Measurements from ENCODE around the gene LONP1. TPM values are rescaled to one million over a fixed set of nuclear protein-coding genes. Genes with fewer than 3 reads are reported as not detected.

LONP1 gene
- total RNA-seq, 2 donors from 2014 or later = 52.8 to 82.8 TPM

DNA sequence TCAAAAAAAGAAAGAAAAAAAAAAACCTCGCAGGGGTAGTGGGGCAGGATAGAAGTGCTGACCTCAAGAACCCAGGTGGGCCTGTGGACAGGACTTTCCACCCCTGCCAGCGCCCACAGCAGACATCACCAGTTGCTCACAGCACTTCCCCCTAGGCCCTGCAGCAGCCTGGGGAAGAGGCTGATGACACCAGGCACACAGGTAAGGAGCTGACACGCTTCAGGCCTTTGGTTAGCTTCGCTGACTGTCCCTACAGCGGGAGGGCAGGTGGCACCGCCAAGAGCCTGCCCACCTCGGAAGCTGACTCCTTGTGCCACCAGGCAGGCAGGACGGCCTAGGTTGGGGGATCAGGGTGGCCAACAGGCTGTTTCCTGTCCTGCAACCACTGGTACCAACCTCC is 8.9 kb downstream of the LONP1 start:
- H3K4me3 ChIP-seq = no peak overlapping the region
- no peaks in the 10 kb centered on the region for H3K9me3 ChIP-seq
- H3K36me3 ChIP-seq = peaks cover 48% of the 10 kb centered on the region
- no peak overlapping the region for H3K27ac ChIP-seq
- ATAC-seq (ENCODE audit: insufficient number of reproducible peaks, low FRiP score, low read depth) (no peak), DNase-seq (ENCODE audit: low spot score) (no peak)
- H3K4me1 ChIP-seq (ENCODE audit: control insufficient read depth in 1 of 2, low read depth in 2 of 2) = no peaks in the 10 kb centered on the region
- TF ChIP-seq, protein P1, sequence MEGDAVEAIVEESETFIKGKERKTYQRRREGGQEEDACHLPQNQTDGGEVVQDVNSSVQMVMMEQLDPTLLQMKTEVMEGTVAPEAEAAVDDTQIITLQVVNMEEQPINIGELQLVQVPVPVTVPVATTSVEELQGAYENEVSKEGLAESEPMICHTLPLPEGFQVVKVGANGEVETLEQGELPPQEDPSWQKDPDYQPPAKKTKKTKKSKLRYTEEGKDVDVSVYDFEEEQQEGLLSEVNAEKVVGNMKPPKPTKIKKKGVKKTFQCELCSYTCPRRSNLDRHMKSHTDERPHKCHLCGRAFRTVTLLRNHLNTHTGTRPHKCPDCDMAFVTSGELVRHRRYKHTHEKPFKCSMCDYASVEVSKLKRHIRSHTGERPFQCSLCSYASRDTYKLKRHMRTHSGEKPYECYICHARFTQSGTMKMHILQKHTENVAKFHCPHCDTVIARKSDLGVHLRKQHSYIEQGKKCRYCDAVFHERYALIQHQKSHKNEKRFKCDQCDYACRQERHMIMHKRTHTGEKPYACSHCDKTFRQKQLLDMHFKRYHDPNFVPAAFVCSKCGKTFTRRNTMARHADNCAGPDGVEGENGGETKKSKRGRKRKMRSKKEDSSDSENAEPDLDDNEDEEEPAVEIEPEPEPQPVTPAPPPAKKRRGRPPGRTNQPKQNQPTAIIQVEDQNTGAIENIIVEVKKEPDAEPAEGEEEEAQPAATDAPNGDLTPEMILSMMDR (IDR thresholded peaks at IDR 0.05) = no peak
- no peaks in the 10 kb centered on the region for H3K27me3 ChIP-seq (replicated peaks; ENCODE audit: insufficient read depth)

DNA sequence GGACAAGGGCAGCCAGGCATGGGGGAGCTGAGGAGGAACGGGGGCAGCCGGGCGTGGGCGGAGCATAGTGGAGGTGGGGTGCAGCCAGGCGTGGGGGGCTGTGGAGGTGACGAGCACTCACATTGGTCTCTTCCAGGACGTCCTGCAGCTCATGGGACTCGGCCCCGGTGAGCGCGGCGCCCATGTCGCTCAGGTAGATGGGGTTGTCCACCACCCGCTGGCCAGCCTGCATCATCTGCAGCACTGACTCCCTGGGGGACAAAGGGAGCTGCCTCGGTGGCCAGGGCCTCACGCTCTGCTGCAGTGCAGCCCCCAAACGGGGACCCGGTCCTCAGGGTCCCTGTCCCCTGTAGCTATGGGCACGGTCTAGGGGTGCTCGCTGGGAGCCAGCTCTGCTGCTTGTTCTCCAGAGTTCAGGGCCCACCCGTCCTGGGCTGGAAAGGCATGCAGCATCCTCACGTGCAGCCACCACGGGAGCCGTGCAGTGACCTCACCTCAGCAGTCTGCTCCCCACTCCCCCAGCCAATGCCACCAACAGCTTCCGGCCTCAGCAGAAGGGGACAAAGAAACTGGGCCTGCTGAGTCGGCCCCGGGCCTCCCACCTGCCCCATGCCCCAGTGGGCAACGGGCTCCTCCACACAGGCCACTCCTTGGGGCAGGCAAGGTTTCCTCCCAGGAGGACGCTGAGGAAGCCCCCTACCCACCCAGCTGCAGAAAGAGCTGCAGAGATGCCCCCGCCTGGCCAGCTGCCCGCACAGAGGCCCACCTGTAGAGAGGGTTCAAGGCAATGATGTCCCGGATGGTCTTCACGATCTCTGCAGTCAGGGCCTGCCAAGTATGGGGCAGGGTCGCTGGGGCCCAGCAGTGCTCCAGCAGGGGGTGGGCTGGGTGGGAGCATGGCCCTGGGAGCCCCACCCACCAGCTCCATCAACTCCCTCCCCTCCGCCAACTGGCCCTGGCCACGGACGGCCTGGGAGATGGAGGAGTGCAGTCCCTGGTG is 12.1 kb downstream of the LONP1 start:
- Histone ChIP-seq H3K27me3 (replicated peaks; ENCODE audit: insufficient read depth) (no peaks in the 10 kb centered on the region), H3K9me3 (no peaks in the 10 kb centered on the region), H3K27ac (no peak overlapping the region), H3K4me1 (ENCODE audit: control insufficient read depth in 1 of 2, low read depth in 2 of 2) (no peaks in the 10 kb centered on the region), H3K36me3 (peaks cover 62% of the 10 kb centered on the region), H3K4me3 (no peak overlapping the region)
- TF ChIP-seq, protein P1 (IDR thresholded peaks at IDR 0.05) = no peak
- DNase-seq (ENCODE audit: low spot score) = no peak
- ATAC-seq (ENCODE audit: insufficient number of reproducible peaks, low FRiP score, low read depth) = no peak

DNA sequence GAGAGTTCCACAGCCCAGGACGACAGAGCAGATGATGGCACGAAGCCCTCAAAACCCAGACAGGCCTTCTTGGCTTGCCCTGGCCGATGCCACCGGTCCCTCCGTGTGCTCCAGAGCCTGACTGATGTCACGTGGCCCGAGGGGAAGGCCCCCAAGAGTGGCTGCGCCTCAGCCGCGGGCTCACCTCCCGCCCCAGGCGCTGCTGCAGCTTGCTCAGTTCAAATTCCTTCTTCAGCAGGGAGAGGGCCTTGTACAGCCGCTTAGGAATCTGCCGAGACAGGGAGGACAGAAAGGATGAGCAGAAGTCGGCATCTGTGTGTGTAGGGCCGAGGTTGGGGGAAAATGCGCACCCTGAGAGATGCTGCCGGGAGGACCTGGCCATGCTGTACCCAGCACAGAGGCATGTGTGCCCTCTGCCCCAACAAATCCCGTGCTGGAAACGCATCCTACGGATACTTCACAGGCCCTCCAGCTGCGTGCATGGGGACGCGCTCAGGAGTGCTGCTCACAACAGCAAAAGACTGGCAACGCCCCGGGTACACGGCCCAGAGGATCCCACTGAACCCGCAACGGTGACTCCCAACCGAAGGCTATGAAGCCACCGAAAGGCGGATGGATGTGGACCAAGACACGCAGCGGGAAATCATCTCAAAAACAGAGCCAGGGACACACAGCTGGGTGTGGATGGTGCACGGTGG is 12.9 kb downstream of the LONP1 start:
- no peak for DNase-seq (ENCODE audit: low spot score)
- Histone ChIP-seq H3K4me3 (no peak overlapping the region), H3K4me1 (ENCODE audit: control insufficient read depth in 1 of 2, low read depth in 2 of 2) (no peaks in the 10 kb centered on the region), H3K36me3 (peaks cover 55% of the 10 kb centered on the region), H3K9me3 (no peaks in the 10 kb centered on the region), H3K27ac (no peak overlapping the region), H3K27me3 (replicated peaks; ENCODE audit: insufficient read depth) (no peaks in the 10 kb centered on the region)
- ATAC-seq (ENCODE audit: insufficient number of reproducible peaks, low FRiP score, low read depth) = no peak
- TF ChIP-seq, protein P1 (IDR thresholded peaks at IDR 0.05) = no peak

DNA sequence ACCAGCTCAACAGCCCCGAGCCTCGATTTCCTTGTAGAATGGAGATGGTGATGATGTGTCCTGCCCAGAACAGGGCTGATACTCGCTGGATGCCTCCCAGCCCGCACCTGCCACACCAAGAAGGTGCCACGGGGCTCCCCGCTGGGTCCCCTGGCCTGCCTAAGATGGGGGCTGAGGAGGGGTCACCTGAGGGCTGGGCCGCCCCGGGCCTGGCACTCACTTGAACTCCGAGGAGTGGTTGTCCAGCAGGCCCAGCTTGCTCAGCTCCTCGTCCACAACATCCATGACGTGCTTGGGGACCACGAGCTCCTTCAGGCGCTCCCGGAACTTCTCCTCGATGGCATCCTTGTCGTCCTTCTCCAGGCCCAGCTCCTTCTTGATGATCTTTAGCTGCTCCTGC is 14.4 kb downstream of the LONP1 start:
- Histone ChIP-seq H3K4me1 (ENCODE audit: control insufficient read depth in 1 of 2, low read depth in 2 of 2) (no peaks in the 10 kb centered on the region), H3K27ac (no peak overlapping the region), H3K9me3 (no peaks in the 10 kb centered on the region), H3K27me3 (replicated peaks; ENCODE audit: insufficient read depth) (no peaks in the 10 kb centered on the region), H3K4me3 (no peak overlapping the region), H3K36me3 (peaks cover 41% of the 10 kb centered on the region)
- DNase-seq (ENCODE audit: low spot score) (no peak), ATAC-seq (ENCODE audit: insufficient number of reproducible peaks, low FRiP score, low read depth) (no peak)
- TF ChIP-seq, protein P1 (IDR thresholded peaks at IDR 0.05) = no peak

Measured in thoracic aorta (tissue), 2 donors.